Inferior parietal cortex (tissue), 1 donor: ENCODE measurements around the gene MAP3K6.

Experiments used
- DNase-seq: peaks from one replicate; pipeline ENCODE4 v3.0.0-alpha.2; 2016; ENCODE audit errors: extremely low spot score

The MAP3K6 gene

GRCh38 chr1:27372808-27373690 is 6.3 kb upstream of the MAP3K6 start:
- no peak for DNase-seq

- DNase-seq, result no peak
These were observed 5.5 kb upstream of the MAP3K6 start for GRCh38 chr1:27372022-27372807.

GRCh38 chr1:27368869-27369582 is 2.3 kb upstream of the MAP3K6 start:
- DNase-seq, result no peak

GRCh38 chr1:27367160-27367650 is 444 bp upstream of the MAP3K6 start:
- no peak for DNase-seq

DNA sequence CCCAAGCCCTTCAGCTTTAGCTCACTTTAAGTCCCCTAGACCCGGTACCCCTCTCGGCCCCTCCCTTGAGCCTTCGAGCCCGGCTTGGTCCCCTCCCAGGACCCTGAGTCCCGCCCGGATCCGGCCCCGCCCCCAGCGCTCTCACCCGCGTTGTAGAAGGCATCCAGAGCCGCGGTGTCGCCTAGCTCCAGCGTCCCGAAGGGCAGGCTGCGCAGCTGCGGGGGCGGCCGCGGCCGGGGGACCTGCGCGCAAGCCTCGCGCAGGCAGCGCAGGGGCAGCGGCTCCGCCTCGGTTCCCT is 699 bp downstream of the MAP3K6 start:
- peak; percentile 30 for DNase-seq

- DNase-seq, result peak; percentile 68
These were observed 1.2 kb downstream of the MAP3K6 start for GRCh38 chr1:27365372-27366112.

DNA sequence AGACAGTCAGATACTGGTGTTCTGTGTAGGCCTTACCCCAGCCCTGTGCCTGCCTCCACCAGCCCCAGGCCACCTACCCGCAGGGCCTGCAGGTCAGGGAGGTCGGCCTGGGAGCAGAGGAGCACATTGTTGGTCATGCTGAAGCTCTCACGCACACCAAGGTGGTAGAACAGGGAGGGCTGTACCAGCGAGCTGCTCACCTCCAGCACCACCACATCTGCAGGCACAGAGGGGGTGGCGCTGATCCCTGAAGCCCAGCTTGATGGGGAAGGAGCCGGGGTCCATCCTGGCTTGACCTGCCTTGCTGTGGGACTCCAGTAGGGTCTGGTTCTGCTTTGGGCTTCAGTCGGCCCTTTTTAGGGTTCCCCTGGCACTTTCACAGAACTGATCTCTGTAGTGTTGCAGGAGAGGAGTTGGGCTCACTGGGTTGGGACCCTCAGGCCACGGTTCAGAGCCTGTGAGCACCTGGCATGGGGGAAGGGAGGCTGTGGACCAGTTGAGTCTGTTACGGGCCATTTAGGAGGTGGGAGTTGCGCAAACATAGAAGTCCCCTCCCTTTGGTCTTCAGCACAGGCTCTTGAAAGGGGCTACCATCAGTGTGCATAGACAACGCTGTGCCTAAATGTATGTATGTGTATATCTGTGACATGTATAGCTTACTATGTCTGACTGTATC is 1.9 kb downstream of the MAP3K6 start:
- DNase-seq, result no peak

DNA sequence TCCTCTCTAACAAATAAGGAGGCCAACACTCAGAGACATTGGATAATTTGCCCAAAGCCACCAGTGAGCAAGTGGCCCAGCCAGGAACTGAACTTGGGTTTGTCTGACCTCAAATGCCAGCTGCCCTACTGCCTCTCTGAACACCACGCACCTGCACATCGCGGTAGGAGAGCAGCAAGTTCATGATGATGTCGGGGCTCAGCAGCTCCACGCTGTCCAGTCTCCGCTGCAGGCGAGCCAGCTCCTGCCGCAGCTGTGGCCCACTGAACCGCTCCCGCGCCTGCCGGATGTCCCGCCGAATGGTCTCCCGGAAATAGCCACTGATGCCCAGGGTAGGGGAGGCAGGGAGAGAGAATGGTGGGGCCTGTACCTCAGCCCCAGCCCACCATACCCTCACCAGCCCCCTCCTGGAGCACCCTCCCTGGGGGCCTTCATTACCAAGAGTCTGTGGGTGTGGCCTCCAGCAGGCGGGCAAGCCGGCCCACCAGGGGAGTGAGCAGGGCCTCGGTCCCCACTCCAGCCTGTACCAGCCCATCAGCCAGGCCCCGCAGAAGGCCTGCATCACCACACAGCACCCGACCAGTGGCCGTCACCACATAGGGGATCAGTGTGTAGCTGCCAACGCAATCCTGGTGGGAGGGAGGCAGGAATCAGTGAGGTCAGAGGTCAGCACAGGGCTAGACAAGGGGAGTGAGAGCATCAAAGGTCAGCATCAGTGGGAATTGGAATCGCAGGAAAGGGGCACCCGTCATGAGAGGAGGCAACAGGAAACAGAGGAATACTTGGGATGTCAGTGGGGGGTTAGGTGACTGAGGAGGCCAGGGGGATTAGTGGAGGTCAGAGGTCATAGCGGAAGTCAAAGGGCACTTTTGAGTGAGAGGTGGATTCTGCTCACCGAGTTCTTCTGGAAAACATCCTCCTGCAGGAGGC is 2.7 kb downstream of the MAP3K6 start:
- DNase-seq, result no peak

GRCh38 chr1:27361553-27361952 is 5.2 kb downstream of the MAP3K6 start:
- DNase-seq, result no peak

- no peak for DNase-seq
These were observed 5.7 kb downstream of the MAP3K6 start for GRCh38 chr1:27361044-27361402.

DNA sequence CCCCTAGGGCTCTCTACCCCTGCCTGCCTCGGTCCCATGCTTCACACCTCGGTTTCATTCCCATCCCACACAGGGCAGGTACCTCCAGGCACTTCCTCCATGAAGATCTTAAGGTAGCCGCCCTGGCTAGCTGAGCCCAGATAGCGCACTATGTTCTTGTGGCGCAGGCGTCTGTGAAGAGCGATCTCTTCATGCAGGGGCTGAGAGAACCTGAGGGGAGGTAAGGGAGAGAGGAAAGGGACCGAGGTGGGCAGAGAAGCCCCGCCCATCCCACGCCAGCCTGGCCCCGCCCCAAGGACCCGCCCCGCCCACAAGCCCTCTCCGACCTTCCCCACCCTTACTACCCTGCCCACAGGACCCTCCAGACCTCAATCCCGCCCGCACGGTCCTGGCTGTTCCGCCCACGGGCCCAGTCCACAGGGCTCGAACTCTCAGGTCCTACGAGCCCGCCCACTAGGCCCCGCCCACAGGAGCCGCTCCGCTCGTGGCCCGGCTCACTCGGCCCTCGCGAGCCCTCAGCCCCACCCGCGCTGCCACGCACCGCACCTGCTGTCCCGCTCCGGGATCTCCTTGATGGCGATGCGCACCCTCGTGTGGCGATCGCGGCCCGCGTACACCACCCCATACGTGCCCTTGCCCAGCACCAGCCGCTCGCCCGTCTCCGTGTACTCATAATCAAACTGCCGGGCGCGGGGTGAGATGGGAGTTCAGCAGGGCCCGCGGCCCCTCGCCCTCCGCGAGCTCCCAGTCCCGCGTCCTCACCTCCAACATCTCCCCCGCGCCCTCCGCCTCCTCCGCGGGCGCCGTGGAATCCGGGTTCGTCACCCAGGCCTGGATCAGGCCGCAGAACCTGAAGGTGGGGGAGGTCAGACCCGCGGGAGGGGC is 6.4 kb downstream of the MAP3K6 start:
- no peak for DNase-seq

GRCh38 chr1:27359822-27360158 is 7.0 kb downstream of the MAP3K6 start:
- DNase-seq, result no peak

- DNase-seq, result no peak
These were observed 7.8 kb downstream of the MAP3K6 start for GRCh38 chr1:27358928-27359313.

DNA sequence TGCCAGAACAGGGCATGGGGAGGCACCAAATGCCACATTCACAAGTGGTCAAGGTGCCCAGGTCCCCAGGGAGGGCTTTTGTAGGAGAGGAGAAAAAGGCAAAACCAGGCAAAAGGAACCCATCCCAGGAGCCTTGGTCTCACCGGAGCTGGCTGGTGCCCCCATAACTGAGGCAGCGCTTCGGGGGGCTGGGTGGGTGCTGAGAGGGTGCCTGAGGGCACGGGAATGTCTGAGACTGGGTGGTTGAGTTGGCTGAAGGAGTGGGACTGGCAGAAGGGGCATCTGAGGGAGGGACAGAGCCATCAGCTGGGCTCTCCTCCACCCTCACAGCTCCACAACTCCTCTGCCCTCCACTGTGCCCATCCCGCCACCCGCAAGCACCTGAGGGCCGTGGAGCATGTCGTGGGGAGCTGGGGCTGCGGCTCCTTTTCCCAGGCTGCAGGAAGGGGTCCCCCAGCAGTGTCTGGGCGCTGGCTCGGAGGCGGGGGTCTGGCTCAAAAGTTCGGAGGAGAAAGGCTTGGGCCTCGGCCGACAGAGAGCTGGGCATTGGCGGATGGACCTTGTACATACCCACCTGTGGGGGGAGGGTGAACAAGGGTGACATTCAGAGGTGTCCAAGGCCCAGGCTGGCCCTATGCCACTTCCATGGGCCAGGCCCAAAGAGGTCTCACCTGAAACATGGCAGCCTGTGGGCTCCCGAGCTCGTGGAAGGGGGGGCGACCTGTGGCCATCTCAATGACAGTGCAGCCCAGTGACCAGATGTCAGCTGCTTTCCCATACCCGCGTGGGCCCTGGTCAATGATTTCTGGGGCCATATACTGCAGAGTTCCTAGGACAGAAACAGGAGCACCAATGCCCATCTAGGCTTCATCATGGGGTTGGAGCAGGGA is 8.5 kb downstream of the MAP3K6 start:
- no peak for DNase-seq

GRCh38 chr1:27357281-27358037 is 9.3 kb downstream of the MAP3K6 start:
- peak; percentile 50 for DNase-seq

- no peak for DNase-seq
These were observed 10.0 kb downstream of the MAP3K6 start for GRCh38 chr1:27356619-27357280.

- DNase-seq, result no peak
These were observed 10.5 kb downstream of the MAP3K6 start for GRCh38 chr1:27356277-27356618.
